T-helper 17 cell (primary cell): ENCODE measurements around the gene FGF9. TPM values are rescaled to one million over a fixed set of nuclear protein-coding genes. Genes with fewer than 3 reads are reported as not detected.
A peak's percentile ranks its signal among the peaks of the same experiment; 100 is the strongest.

ENCODE experiments used
- ATAC-seq: fragments of 150-1000 bp; cut with Tn5 transposase; 2 replicates; pipeline ENCODE4 v1.10.0; 2021; ENCODE audit warnings: mild to moderate bottlenecking, moderate library complexity
- DNase-seq, 3 donors: peaks; one replicate each; pipeline versions ENCODE4 v3.0.0 to v3.0.0-alpha.2; 2020 to 2021
- H3K9me3 ChIP-seq: one replicate; pipeline ENCODE4 v1.7.0; 2013; ENCODE audit warnings: low read length, mild to moderate bottlenecking; ENCODE audit not compliant: control insufficient read depth, poor library complexity, severe bottlenecking
- H3K27ac Mint-ChIP-seq: one replicate; pipeline ENCODE4 v1.8.0; 2022; ENCODE audit warnings: mild to moderate bottlenecking, moderate library complexity, mixed read lengths
- H3K27me3 Mint-ChIP-seq: one replicate; pipeline ENCODE4 v1.8.0; 2022; ENCODE audit warnings: mixed read lengths
- H3K36me3 Mint-ChIP-seq: one replicate; pipeline ENCODE4 v1.8.0; 2022; ENCODE audit warnings: low read depth, mixed read lengths
- H3K4me1 Mint-ChIP-seq: one replicate; pipeline ENCODE4 v1.8.0; 2022; ENCODE audit warnings: mild to moderate bottlenecking, mixed read lengths
- H3K4me3 Mint-ChIP-seq: one replicate; pipeline ENCODE4 v1.8.0; 2022; ENCODE audit warnings: mild to moderate bottlenecking, moderate library complexity, mixed read lengths
- total RNA-seq, 4 donors: library from RNA in 2 of 4; stranded (reverse) in 2 of 4; gene quantifications; one replicate each; pipeline ENCODE4 v1.2.3 and lab custom pipeline; 2022 to 2026

Gene FGF9
- total RNA-seq, 2 donors from 2014 or later, result 1.1 to 2.1 TPM

DNA sequence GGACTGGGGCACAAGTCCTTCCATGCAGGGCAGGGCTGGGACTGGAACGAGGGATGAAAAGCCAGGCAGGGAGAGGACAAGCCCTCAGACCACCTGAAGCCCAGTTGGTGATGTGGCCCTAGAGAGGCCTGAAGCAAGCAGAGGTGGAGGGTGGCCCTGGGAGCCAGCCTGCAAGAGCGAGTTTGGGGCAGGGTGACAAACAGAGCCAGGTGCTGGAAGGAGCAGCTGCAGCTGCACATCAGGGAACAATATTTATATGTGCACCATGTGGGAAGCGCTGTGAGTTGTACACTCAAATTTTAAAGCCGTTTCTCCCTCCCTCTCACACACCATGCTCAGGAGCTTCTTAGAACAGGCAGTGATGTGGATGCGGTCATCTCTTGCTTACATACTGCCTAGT lies 67.8 kb downstream of the FGF9 start:
- peaks cover 5% of the 10 kb centered on the region for H3K4me1 Mint-ChIP-seq
- ATAC-seq (no peak), DNase-seq (no peak)
- no peak overlapping the region for H3K27ac Mint-ChIP-seq
- H3K27me3 Mint-ChIP-seq, result peaks cover 28% of the 10 kb centered on the region
- H3K4me3 Mint-ChIP-seq, result no peak overlapping the region
- H3K36me3 Mint-ChIP-seq, result no peaks in the 10 kb centered on the region
- H3K9me3 ChIP-seq, result no peaks in the 10 kb centered on the region

DNA sequence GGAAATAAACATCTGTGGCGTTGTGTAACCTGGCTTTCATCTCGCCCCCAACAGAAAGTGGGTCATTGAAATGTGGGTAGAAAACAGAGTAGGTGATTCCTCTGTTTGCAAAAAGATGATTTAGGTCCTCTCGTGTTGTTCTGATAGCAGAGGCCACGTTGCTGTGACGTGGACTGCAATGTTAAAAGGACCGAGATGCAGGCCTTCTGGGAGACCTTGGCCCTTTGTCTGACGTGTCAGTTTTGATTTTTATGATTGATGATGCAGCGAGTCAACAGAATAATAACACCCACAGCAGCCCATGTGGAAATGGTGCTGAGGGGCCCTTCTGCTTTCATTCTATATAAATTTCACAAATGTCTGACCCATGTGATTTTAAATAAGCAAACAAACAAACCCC lies 68.9 kb downstream of the FGF9 start:
- peak; percentile 32 for ATAC-seq
- no peak overlapping the region for H3K27ac Mint-ChIP-seq
- no peaks in the 10 kb centered on the region for H3K9me3 ChIP-seq
- no peak overlapping the region for H3K4me3 Mint-ChIP-seq
- H3K27me3 Mint-ChIP-seq, result peaks cover 28% of the 10 kb centered on the region
- DNase-seq, result no peak
- H3K4me1 Mint-ChIP-seq, result peaks cover 5% of the 10 kb centered on the region
- H3K36me3 Mint-ChIP-seq, result no peaks in the 10 kb centered on the region

DNA sequence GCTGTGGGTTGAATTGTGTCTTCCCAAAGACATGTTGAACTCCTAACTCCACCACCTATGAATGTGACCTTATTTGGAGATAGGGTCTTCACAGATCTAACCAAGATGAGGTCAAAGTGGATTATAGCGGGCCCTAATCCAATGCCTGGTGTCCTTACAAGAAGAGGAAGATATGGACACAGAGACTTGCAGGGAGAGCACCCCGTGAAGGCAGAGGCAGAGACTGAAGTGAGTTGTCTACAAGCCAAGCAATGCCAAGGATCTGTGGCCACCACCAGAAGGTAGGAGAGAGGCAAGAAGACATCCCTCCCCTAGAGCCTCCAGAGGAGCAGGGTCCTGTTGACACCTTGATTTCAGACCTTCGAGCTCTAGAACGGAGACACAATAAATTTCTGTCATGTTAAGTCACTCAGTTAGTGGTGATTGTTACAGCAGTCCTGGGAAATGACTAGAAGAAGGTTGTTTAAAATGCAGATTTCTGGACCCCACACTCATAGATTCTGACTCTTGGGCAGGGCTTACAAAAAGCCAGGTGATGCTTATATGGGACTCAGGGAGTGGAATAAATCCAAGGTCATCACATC lies 70.6 kb downstream of the FGF9 start:
- Mint-ChIP-seq H3K4me3 (no peak overlapping the region), H3K27ac (no peak overlapping the region), H3K36me3 (no peaks in the 10 kb centered on the region), H3K4me1 (peaks cover 5% of the 10 kb centered on the region), H3K27me3 (peaks cover 28% of the 10 kb centered on the region)
- ATAC-seq (no peak), DNase-seq (no peak)
- no peaks in the 10 kb centered on the region for H3K9me3 ChIP-seq

DNA sequence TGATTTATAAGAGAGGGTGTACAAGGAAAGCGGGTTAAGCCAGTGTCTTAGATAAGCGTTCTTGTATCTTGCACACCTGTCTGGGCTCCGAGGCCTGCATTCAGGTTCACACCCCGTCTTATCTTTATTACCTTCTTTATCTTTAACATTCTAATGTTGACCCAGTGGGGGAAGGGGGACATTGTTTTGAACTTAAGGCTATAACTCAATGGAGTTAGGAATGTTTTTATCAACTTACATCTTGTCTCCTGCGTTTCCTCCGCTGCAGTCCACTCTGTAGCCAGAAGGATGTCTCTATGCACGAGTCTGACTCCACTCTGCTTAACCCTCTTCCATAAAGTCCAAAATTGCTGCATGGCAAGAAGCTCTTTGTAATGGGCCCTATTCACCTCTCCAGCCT lies 71.2 kb downstream of the FGF9 start:
- DNase-seq (no peak), ATAC-seq (no peak)
- H3K4me3 Mint-ChIP-seq, result no peak overlapping the region
- H3K27me3 Mint-ChIP-seq, result peaks cover 28% of the 10 kb centered on the region
- H3K36me3 Mint-ChIP-seq, result no peaks in the 10 kb centered on the region
- H3K4me1 Mint-ChIP-seq, result peaks cover 5% of the 10 kb centered on the region
- no peaks in the 10 kb centered on the region for H3K9me3 ChIP-seq
- no peak overlapping the region for H3K27ac Mint-ChIP-seq

DNA sequence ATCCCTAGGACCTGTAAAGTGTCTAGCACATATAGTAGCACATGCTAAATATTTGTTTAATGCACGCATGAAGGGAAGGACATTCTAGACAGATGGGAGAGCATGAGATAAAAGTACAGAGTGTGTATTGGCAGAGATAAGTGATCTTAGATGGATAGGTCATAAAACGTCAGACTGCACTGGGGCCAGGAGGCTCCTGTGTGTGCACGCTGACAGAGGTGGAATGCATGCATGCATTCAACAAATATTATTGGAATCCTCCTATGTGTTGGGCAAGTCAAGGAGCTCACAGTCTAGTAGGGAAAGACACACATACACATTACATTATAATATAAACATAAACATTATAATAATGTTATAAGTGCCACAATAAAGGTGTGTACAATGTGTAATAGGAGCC lies 73.3 kb downstream of the FGF9 start:
- DNase-seq, result no peak
- no peak for ATAC-seq
- H3K9me3 ChIP-seq, result no peaks in the 10 kb centered on the region
- peaks cover 2% of the 10 kb centered on the region for H3K36me3 Mint-ChIP-seq
- no peak overlapping the region for H3K27ac Mint-ChIP-seq
- H3K4me1 Mint-ChIP-seq, result peaks cover 2% of the 10 kb centered on the region
- no peak overlapping the region for H3K4me3 Mint-ChIP-seq
- H3K27me3 Mint-ChIP-seq, result peaks cover 9% of the 10 kb centered on the region

DNA sequence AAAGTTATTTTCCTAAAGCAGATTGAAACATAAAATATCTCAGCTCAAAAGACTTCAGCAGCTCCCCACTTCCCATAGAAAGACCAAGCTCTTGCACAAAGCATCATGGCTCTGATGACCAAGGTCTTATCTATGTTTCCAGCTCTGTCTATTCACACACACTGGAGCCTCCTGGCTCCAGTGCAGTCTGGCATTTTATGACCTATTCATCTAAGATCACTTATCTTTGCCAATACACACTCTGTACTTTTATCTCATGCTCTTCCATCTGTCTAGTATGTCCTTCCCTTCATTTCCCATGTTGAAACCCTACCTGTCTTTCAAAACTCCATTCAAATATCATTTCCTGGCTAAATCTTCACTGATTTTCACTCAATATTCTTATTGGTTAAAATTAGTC lies 74.4 kb downstream of the FGF9 start:
- Mint-ChIP-seq H3K27ac (no peak overlapping the region), H3K27me3 (no peaks in the 10 kb centered on the region), H3K4me1 (no peaks in the 10 kb centered on the region), H3K36me3 (peaks cover 3% of the 10 kb centered on the region), H3K4me3 (no peak overlapping the region)
- no peaks in the 10 kb centered on the region for H3K9me3 ChIP-seq
- DNase-seq (no peak), ATAC-seq (no peak)

DNA sequence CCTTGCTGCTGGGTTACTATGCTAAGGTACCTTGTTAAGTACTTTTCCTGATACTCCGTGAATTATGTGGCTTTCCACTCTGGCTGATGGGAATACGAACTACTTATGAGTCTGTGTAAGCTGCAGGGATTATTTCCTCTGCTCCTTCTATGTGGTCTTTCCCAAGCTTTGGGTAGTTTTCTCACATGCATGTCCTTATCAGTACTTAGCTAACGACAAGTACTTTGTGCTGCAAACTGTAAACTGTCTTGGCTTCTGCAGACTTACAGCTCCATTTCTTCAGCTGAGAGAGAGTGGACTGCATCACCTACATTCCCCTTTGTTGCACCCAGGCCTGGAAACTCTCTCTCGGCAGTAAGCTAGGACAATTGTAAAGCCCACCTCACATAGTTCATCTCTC lies 76.6 kb downstream of the FGF9 start:
- no peaks in the 10 kb centered on the region for H3K27me3 Mint-ChIP-seq
- H3K36me3 Mint-ChIP-seq, result peaks cover 5% of the 10 kb centered on the region
- ATAC-seq (no peak), DNase-seq (no peak)
- no peak overlapping the region for H3K4me3 Mint-ChIP-seq
- no peaks in the 10 kb centered on the region for H3K4me1 Mint-ChIP-seq
- H3K9me3 ChIP-seq, result no peaks in the 10 kb centered on the region
- no peak overlapping the region for H3K27ac Mint-ChIP-seq

DNA sequence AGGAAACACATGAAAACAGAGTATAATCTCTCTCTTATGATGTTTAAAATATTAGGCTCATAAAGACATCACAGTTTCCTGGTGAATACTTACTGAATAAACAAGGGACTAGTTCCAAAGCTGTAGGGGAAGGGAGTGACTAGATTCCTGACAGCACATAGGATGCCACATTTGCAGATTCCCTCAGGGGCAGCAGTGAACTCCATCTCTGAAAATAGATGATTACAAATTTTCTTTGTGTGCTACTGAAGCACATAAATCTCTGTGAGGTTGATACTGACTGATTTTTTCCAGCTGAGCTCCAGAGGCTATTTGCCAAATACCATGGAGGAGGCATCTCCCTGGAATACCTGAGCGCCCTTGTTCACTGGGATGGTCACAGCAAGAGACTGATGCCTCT lies 77.3 kb downstream of the FGF9 start:
- H3K27me3 Mint-ChIP-seq, result peaks cover 1% of the 10 kb centered on the region
- no peak for ATAC-seq
- H3K27ac Mint-ChIP-seq, result no peak overlapping the region
- H3K4me1 Mint-ChIP-seq, result no peaks in the 10 kb centered on the region
- peaks cover 5% of the 10 kb centered on the region for H3K36me3 Mint-ChIP-seq
- H3K4me3 Mint-ChIP-seq, result no peak overlapping the region
- H3K9me3 ChIP-seq, result no peaks in the 10 kb centered on the region
- DNase-seq, result no peak

DNA sequence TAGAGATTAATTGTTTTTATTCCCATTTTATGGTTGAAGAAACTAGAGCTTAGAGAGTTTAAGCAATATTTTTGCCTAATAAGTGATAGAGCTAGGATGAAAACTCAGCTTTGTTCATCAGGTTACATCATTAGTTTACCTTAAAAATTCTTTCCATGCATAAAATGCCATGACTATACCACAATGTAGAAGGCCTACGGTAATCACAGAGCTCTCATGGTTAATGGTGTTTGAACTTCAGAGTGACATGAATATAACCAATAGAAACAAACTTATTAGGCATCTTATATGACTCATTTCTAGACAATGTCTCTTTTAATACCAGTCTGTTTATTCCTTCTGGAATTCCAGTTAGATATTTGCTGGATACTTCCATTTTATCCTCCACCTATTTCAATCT lies 78.5 kb downstream of the FGF9 start:
- no peak for ATAC-seq
- Mint-ChIP-seq H3K27ac (no peak overlapping the region), H3K4me1 (no peaks in the 10 kb centered on the region), H3K36me3 (peaks cover 5% of the 10 kb centered on the region), H3K27me3 (peaks cover 12% of the 10 kb centered on the region), H3K4me3 (no peak overlapping the region)
- no peaks in the 10 kb centered on the region for H3K9me3 ChIP-seq
- DNase-seq, result no peak

DNA sequence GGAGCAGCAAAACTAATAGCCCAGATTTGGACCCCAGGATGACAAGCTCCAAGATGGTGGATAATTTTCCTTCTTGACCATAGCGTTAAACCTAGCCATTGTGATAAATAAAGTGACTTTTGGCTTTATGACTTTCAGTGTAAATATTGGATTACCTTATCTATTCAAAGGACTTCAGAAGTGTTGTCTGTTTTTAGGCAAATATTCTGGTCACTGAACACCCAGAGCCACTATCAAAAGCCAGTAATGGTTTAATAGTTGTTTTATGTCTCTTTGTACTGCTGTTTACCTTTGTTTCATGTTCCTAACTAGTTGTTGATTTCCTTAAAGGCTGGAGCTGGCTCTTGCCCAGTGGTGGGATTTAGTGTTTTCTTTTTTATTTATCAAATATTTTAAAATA lies 81.6 kb downstream of the FGF9 start:
- H3K27ac Mint-ChIP-seq, result no peak overlapping the region
- ATAC-seq, result no peak

DNA sequence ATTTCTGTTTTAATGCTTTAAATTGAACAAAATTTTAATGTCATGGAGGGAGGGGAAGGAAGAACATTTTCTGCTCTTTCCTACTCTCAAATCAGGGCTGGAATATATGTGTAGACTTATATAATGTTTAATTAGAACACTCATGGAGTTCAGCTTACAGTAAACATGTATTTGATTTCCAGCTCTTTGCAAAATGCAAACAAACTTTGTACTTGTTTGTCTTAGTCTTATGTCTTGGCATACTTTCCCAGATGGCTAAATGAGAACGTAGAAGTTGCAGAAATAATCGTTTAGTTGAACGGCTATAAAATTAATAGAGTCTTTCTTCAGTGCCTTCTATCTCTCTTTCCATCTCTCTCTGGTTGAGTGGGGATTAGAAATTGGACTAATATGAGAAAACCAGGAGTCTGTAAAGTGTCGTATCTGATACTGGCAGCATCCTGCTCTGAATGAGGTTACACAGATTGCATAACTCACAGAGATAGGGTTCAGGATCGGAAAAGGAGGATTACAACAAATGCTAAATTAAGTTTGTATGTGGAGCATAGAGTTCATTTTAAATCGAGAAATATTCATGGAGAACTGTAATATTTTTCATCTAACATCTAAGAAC lies 82.3 kb downstream of the FGF9 start:
- Mint-ChIP-seq H3K27me3 (peaks cover 31% of the 10 kb centered on the region), H3K36me3 (peaks cover 5% of the 10 kb centered on the region), H3K27ac (no peak overlapping the region), H3K4me3 (no peak overlapping the region), H3K4me1 (no peaks in the 10 kb centered on the region)
- DNase-seq (no peak), ATAC-seq (no peak)
- H3K9me3 ChIP-seq, result no peaks in the 10 kb centered on the region

More for the DNA sequence above, 81.6 kb downstream of the FGF9 start:
- no peaks in the 10 kb centered on the region for H3K4me1 Mint-ChIP-seq
- peaks cover 29% of the 10 kb centered on the region for H3K27me3 Mint-ChIP-seq
- H3K9me3 ChIP-seq, result no peaks in the 10 kb centered on the region
- DNase-seq, result no peak
- H3K36me3 Mint-ChIP-seq, result peaks cover 8% of the 10 kb centered on the region
- H3K4me3 Mint-ChIP-seq, result no peak overlapping the region

Other genes with a start within 250 kb of the FGF9 start
- 10 to 100 TPM; 63.0 to 69.0 TPM for gene ZDHHC20, start 211.8 kb upstream of the FGF9 start, total RNA-seq
- gene MICU2, start 66.9 kb upstream of the FGF9 start, total RNA-seq, result 10 to 100 TPM; 30.9 to 31.4 TPM